Measurements from ENCODE around the gene PTDSS2. TPM values are rescaled to one million over a fixed set of nuclear protein-coding genes. Genes with fewer than 3 reads are reported as not detected.

Gene PTDSS2
- total and polyA plus RNA-seq, 9 of the 15 experiments (the other 6 are each of a cell fraction or from before 2014, with no cell fraction given), result 0.45 to 53.9 (median 17.2) TPM

- TF ChIP-seq ZBTB5 (IDR thresholded peaks at IDR 0.05), result no peak
- TF ChIP-seq MXI1 (IDR thresholded peaks at IDR 0.05; ENCODE audit: low read depth, low read length), result 0 out of 2 replicates have a peak, but pooled peaks have one; percentile 2
- no peak for TF ChIP-seq MEF2D (tag; conservative IDR thresholded peaks at IDR 0.05; ENCODE audit: low read depth)
- no peak for TF ChIP-seq SMAD3 (CRISPR knock-in tag; conservative IDR thresholded peaks at IDR 0.05)
- TF ChIP-seq CREB1 (IDR thresholded peaks at IDR 0.05), result no peak
- no peak for TF ChIP-seq CREB1 (CRISPR knock-in tag; IDR thresholded peaks at IDR 0.05)
- TF ChIP-seq E2F4 (CRISPR knock-in tag; IDR thresholded peaks at IDR 0.05; ENCODE audit: low read depth), result no peak
- TF ChIP-seq ATF4 (CRISPR knock-in tag; IDR thresholded peaks at IDR 0.05), result peak; percentile 49
- TF ChIP-seq HIVEP1 (CRISPR knock-in tag; IDR thresholded peaks at IDR 0.05), result no peak
- TF ChIP-seq GMEB1 (CRISPR knock-in tag; IDR thresholded peaks at IDR 0.05), result no peak
- TF ChIP-seq SMAD1 (IDR thresholded peaks at IDR 0.05; ENCODE audit: low read depth, low read length, partially characterized antibody), result no peak
- TF ChIP-seq ZNF79 (CRISPR knock-in tag; IDR thresholded peaks at IDR 0.05; ENCODE audit: low read depth), result no peak
- TF ChIP-seq ZNF583 (CRISPR knock-in tag; IDR thresholded peaks at IDR 0.05), result peak; percentile 31; the same call in 1 of the 2 replicates
- TF ChIP-seq POLR2G (IDR thresholded peaks at IDR 0.05; ENCODE audit: low read depth, low read length), result peak; percentile 69
- TF ChIP-seq ZNF507 (tag; conservative IDR thresholded peaks at IDR 0.05), result no peak
- TF ChIP-seq BRCA1 (IDR thresholded peaks at IDR 0.05), result no peak
- no peak for TF ChIP-seq BRCA1 (CRISPR knock-in tag; IDR thresholded peaks at IDR 0.05)
- TF ChIP-seq TSC22D4 (tag; IDR thresholded peaks at IDR 0.05), result no peak
- TF ChIP-seq KDM4B (IDR thresholded peaks at IDR 0.05; ENCODE audit: borderline replicate concordance in 2 of 2, low read depth in 1 of 2), result no peak
- no peak for TF ChIP-seq ZNF696 (CRISPR knock-in tag; conservative IDR thresholded peaks at IDR 0.05)
- no peak for TF ChIP-seq E2F5 (CRISPR knock-in tag; IDR thresholded peaks at IDR 0.05)
- TF ChIP-seq RFX5 (IDR thresholded peaks at IDR 0.05; ENCODE audit: low read depth, low read length), result no peak
- no peak for TF ChIP-seq ZNF316 (IDR thresholded peaks at IDR 0.05)
Observed at GRCh38 chr11:503179-503981, 53.3 kb downstream of the PTDSS2 start (continued).
